ENCODE results near the gene APC2.

The APC2 gene, protein sequence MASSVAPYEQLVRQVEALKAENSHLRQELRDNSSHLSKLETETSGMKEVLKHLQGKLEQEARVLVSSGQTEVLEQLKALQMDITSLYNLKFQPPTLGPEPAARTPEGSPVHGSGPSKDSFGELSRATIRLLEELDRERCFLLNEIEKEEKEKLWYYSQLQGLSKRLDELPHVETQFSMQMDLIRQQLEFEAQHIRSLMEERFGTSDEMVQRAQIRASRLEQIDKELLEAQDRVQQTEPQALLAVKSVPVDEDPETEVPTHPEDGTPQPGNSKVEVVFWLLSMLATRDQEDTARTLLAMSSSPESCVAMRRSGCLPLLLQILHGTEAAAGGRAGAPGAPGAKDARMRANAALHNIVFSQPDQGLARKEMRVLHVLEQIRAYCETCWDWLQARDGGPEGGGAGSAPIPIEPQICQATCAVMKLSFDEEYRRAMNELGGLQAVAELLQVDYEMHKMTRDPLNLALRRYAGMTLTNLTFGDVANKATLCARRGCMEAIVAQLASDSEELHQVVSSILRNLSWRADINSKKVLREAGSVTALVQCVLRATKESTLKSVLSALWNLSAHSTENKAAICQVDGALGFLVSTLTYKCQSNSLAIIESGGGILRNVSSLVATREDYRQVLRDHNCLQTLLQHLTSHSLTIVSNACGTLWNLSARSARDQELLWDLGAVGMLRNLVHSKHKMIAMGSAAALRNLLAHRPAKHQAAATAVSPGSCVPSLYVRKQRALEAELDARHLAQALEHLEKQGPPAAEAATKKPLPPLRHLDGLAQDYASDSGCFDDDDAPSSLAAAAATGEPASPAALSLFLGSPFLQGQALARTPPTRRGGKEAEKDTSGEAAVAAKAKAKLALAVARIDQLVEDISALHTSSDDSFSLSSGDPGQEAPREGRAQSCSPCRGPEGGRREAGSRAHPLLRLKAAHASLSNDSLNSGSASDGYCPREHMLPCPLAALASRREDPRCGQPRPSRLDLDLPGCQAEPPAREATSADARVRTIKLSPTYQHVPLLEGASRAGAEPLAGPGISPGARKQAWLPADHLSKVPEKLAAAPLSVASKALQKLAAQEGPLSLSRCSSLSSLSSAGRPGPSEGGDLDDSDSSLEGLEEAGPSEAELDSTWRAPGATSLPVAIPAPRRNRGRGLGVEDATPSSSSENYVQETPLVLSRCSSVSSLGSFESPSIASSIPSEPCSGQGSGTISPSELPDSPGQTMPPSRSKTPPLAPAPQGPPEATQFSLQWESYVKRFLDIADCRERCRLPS (N-terminal part only)

DNA sequence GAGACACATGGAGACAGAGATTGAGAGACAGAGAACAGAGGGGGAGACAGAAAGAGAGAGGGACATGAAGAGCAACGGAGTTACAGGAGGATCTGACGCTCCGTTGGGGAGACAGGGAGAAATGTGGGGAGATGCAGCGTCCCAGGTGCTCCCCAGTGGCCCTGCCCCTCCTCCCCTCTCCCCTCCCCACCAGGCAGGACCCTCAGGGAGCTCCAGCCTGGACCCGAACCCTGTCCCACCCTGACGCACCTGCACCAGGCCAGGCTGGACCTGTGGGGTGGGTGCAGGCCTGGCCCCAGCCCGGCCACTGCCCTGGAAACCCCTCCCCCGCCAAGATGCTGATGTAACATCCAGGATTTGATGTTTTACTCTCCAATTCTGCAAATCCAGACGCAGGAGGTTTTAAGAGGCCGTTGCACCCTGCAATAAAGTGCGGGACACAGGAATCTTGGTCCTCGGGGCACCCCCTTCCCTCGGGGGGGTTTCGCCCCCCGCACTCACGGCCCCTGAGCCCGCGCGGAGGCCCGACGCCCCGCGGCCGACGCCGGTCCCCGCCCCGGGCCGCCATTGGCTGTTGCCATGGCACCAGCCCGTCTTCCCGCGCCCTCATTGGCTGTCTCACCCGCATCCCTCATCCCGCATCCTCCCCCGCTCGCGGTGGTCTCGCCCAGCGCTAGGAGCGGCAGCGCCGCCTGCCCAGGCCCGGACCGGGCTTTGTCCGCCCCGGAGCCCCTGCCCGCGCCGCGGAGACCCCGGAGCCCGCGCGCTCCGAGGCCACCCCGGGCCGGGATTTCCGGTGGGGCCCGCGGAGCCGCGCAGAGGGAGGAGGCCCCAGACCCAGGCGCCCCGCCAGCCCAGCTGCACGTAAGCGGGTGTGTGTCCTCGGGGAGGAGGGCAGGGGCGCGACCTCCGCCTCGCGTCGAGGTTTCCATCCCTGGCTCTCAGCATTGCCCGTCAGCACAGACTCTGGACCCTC lies at the start of gene APC2:
Gene APC2, plus strand, starts transcription at position 655 of the 976 bp plus-strand sequence. CDS start 2,881 bp downstream, outside the sequence.
- DNase-seq: peak; percentile 80

DNA sequence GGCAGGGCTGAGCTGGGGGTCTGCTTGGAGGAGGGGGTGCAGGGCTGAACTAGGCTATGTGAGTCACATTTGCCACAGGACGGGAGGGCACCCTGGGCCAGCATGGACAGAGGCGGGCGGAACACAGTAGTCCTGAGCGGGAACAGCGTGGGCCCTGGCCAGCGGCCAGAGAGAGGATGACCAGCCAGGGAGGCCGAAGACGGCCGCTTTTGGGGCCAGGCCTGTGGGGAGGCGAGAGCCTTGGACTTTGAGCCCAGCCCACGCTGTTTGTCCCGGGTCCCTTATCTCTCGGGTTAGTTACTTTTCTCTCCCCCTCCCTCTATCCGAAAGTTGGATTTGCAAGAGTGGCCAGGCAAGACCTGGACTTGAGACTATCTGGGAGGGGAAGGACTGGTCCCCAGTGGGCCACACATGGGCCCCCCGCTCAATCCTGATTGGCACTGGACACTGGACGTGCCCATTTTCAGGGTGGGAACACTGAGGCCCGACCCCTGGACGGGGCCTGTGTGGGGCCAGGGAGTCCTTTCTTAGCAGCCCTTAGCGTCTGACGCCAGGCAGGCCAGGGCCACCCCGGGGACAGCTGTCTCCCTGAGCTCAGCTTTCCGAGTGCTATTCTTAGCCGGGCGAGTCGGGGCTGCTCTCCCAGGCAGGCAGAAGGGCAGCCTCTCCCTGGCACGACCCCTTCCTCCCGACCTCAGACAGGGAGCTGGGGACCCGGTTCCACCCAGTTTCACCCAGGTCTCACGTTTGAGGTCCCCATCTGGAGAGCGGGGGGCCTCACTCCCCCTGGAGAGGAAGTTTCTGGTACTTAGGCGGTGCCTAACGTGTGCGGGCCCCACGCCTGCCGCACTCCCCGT lies 49.4 kb upstream of the APC2 start:
- peak; percentile 74 for DNase-seq

DNA sequence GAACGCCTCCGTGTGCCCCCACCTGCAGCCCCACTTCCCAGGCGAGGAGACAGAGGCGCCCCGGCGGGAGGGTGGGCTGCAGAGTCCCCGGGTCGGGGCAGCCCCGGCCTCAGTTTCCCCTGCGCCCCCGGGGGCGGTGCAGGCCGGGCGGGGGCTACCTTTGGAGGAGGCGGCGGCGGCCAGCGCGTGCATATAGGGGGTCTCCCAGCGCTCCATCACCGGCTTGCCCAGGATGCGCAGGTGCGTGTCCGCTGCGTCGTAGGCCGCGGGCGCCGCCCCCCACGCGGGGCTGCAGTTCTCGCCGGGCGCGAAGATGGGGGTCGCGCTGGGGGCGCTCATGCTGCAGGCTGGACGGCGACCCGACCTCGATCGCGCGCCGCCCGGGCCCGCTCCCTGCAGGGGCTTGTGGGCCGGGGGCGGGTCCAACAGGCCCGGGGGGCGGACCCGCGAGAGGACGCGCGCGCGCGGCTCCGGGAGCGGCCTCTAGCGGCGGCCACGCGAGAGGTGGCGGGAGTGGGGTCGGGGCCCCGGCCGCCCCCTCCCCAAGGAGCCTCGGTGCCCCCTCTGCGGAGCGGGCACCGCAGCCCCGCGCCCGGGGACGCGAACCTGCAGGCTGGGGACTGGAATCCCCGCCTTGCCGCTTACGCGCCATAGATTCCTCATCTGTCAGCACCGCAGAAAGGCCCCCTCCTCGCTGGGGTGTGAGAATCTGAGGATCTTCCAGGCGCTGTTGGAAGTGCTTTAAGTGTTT lies 48.6 kb upstream of the APC2 start, which contains the start of gene GAMT:
Gene GAMT, minus strand, starts transcription at position 405 of the 751 bp plus-strand sequence. Its CDS starts 66 bp downstream, at position 339.
- DNase-seq: peak; percentile 67

DNA sequence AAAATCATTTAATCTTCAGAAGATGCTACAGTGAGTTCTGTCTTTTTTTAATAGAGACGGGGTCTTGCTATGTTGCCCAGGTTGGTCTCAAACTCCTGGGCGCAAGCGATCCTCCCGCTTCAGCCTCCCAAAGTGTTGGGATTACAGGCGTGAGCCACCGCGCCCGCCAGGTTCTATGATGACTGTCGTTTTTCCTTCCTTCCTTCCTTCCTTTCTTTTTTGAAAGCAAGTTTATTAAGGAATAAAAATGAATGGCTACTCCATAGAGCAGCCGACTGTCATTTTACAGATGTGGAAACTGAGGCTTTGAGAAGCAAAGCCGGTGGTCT lies 48.1 kb upstream of the APC2 start:
- no peak for DNase-seq

DNA sequence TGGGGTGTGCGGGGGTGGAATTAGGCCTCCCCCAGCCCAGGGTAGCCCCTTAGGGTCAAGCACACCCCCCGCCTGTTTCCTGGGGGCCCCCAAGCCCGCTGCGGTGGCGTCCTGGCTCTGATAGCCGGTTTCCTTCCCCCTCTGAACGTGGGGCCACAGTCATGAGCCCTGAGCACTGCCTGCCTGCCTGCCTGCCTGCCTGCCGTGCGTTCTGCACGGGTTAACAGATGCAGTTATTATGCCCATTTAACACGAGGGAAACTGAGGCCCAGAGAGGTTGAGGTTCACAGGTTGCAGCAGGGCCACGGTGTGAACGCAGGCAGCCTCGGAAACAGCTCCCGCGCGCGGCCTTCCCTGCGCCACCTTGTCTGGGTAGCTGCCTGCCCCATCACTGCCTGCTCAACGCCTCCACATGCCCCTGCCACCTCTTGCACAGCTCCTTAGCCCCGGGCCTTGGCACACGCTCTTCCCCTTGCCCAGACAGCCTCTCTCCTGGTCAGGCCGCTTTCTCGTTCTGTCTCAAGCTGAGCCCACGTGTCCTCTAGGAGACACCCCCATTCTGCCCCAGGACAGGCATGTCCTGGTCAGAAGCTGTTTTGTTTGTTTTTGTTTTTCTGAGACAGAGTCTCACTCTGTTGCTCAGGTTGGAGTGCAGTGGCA lies 47.4 kb upstream of the APC2 start:
- no peak for DNase-seq

DNA sequence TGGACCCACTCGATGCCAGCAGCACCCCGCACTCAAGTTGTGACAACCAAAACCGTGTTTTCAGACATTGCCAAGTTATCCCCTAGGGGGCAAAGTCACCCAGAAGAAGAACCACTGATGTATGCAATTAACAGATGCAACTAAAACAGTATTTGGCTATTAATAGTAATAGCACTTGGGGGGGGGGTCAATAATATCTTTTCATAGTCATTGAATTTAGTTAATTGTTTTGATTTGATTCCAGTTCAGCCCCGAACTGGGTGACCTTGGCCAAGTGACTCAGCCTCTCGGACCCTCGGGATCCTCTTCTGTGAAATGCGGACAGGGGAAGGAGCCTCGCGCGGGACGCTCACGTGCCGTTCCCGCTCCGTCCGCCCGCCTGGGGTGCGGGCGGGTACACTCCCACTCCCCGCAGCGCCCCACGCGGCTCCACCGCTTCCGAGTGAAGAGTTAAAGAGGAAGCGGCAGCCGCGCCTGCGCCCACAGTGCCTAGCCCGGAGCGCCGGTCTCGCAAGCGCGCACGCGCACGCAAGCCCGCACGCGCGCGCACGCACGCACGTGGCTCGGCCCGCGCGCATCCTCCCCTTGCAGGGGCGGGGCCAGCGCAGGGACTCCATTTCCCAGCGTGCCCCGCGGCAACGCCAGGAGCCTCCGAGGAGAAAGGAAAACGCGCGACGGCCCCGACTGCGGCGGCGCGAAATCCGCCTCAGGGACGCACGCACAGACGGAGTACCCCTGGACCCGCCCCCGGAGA lies 43.0 kb upstream of the APC2 start:
- DNase-seq: peak; percentile 99

DNA sequence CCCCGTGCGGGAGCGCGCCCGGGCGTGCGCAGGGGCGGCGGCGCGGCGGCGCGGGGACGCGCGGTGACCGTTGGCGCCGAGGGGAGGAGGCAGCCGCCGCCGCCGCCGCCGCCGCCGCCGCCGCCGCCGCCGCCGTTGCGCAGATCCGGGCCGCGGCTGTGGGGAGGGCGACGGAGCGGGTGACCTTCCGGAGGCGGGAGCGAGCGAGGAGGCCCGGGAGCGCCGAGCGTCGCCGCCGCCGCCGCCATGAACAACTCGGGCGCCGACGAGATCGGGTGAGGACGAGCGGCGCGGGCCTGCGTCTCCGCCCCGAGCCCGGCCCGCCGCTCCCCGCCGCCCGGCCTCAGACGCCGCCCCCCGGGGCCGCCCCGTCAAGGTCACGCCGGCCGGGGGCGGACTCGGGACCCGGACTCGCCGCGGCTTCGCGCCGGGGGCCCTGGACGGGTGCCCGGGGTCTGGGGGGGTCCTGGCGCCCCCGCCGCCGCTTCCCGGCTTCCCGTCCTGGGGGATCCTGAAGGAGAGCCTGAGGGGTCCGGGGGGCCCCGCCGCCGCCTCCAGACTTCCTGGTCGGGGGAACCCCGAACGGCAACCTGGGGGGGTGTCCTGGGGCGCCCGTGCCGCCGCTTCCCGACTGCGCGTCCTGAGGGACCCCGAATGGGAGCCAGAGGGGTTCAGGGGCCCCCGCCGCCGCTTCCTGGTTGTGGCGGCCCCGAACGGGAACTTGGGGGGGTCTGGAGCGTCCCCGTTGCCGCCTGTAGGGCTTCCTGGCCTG lies 42.2 kb upstream of the APC2 start, which contains the start of gene DAZAP1:
Gene DAZAP1, plus strand, starts transcription at position 59 of the 772 bp plus-strand sequence. Its CDS starts 188 bp downstream, at position 247.
- DNase-seq: no peak

DNA sequence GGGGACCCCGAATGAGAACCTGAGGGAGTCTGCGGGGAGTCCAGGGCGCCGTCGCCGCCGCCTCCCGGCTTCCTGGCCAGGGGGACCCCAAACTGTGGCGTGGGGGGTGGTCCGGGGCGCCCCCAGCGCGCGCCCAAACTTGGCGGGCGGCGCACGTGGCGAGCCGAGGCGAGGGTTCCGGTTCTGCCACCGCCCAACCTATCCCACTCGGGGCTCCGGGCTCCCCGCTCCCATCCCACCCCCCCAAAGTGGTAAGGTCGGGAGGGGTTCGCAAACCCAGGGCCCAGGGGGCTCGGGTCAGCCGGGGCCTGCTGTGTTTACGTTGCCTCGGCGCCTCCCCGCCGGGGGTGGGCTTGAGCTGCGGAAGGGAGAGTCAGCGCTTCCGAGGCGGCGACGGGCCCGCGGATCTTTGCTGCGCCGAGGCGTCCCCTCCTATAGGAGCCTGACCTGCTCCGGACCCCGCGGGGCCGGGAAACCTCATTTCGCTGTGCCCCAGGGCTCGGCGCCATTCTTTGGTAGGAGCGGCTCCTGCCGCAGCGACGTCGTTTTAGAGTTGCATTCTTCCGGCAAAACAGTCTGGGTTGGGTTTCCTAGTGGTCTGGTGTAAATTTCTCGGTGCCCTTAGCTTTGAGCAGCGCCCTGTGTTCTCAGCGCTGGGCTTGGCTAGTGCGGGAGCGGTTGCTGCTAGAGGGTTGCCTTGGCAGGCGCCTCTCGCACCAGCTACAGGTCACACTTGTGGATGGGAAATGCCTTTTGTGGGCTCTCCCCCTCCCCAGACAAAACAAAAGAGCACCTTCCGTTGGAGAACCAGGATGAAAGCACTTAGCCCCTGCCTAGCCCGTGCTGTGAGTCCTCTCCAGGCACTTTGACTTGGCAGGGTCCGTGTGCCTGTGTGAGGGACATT lies 41.4 kb upstream of the APC2 start:
- peak; percentile 64 for DNase-seq

DNA sequence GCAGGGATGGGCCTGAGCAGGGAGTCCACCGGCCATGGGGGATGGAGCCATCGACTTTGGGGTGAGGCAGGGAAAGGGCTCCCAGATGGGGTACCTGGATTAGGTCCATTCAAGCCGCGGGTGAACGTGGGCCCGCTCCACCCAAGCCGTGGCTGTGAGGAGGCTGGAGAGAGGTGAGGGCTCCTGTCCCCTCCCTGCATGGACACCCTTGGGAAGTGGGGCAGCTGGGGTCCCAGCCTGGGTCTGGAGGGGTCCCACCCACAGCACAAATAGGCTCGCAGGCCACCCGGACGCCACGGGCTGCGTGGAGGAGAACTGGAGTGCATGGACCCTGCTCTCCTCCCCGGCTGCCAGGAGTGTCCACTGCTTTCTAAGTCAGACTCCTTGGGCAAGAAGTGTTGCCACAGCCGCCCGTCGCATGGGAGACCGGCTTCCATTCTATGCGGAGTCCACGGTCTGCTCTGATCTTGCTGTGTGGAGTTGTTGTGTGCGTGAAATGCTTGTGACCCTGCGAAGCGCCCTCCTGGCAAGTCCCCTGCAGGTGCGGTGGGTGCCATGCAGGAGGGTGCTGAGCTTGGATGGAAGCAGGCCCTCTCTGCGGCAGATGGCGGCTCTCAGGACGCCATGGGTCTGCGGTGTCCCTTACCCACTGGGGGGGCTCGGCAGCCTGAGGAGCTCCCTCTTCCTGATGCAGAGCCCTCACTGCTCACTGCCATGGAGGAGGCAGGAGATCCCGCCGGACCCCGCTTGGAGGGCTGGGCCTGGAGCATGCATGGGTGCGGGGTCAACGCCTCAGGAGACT lies 40.5 kb upstream of the APC2 start:
- DNase-seq: no peak

DNA sequence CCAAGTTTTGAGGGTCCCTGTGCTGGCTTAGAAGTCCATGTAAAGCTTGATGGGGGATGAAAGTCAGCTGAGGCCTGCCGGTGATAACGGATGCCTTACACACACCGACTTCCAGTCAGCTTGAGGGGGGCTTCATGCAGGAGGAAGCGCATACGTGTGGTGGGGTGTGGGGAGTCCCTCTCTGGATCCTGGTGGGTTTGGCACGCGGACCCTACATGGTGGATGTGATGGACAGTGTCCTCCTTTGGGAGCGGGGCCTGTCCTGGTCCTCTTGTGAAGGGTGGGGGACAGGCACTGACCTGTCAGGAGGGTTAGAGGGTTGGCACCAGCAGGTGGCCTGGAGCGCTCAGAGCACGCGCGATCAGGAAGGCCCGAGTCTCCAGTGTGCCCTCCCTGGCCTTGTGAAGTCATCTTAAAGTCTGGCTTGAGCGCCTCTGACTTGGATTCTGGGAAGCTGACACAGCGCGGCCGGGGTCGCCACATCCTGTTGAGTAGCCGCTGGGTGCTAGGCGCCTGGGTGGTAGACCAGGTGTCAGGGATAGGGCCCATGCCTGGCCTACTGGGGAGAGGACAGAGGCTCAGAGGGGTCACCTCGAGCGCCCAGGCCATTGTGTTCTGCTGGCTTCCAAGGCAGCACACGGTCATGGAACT lies 39.7 kb upstream of the APC2 start:
- DNase-seq: peak; percentile 27

DNA sequence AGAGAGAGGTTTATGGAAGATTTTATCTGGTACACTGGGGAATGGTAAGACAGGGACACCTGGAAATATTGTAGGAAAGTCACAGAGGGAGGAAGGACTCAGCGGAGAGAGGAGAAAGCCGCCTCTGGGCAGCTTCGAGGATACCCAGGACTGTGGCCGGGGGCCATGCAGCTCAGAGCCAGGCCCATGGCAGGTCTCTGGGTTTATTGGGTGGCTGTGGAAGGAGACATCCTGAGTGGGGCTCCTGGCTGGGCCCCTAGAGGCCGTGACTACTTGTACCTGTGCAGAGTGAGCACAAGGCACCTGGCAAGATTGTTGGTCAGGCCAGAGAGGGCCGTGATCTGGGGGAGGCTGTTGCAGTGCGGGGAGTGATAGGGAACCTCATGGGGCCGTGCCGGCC lies 39.1 kb upstream of the APC2 start:
- DNase-seq: no peak

DNA sequence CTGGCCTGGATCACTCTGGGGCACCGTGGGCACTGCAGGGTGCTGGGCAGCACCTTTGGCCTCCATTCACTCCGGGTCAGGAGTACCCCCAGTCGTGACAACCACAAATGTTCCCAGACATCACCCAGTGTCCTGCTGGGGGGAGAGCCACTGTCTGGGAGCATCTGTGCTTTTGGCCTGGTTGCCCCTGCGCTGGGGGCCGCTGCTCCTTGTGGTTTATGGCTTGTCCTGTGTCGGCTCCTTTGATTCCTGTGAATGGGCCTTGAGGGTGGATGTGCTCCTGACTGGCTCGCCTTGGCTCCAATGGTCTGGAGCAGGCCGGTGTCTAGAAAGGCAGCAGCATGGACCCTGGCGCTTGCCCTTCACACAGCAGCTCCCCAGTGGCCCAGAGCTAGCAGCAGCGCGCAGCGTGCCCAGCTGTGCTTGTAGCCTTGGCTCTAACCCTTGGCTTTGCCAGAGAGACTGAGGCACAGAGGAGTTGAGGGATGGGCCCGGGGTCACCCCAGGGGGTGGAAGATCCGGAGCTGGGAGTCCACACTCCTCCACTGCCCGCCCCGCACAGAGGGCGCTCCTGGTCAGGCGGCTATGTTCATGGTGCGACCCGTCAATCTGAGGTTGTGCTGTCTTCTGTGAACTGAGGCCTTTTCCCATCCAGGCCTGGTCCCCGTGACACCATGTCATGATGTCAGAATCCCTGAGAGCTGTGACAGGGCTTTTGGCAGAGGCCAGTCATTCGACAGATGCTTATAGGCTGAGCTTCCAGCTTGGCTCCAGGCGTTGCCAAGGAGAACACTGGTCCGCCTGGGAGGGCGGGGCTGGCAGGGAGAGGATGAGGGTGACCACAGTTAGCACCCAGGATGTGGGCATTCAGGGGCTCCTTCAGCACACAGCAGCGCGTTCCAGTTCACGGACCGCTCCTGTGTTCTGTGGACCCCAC lies 38.4 kb upstream of the APC2 start:
- peak; percentile 48 for DNase-seq

DNA sequence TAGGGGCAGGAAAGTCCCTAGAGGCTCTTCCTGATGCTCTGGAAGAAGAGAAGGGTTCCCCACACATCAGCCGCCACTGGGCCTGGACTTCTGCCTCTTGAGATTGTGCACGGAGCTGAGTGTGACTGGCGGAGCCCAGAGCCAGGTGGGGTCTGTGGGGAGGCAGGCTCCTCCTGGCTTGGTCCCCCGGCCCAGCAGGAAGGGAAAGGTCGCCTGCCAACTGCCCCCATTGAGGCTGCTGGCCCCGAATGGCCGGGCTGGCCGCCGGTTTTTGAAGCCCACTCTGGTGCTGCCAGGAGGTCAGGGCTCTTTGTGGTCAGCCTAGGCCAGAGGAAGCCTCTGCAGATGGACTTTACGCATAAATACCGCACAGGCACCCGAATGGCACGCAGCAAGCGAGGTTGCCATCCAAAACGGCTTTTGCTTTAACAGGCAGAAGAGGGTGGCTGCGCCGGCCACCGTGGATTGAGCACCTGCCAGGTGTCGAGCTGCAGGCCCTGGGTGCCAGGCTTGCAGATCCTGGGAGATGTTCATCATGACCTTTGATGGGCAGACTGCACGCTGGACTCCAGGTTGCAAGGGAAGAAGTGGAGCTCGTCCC lies 37.5 kb upstream of the APC2 start:
- no peak for DNase-seq
